ENCODE data around the gene SEZ6. TPM values are rescaled to one million over a fixed set of nuclear protein-coding genes. Genes with fewer than 3 reads are reported as not detected.

SEZ6 gene
- total and polyA plus RNA-seq, 2 of the 4 experiments (the other 2 are of a cell fraction) = not detected

DNA sequence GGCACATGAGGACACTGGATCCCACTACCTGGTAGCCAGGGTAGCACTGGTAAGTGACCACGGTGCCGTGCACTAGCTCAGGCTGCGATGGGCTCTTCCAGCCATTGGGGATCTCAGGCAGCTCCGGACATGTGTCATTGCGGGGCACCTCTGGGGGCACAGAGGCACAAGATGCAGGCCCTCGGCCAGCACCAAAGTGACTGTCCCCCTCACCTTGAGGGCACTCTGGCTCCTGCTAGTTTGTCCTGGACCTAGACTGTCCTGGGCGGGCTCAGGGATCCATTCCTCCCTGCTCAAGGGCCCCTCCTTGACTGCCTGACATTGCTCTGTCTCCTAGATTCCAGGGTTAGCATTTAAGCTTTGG is 47.9 kb downstream of the SEZ6 start:
- ChIA-PET CTCF (no interaction called here), POLR2A (ENCODE audit: unreplicated experiment) (interaction anchor here (0.6 kb wide), 1 partner anchor 104 kb away, joined by 4 read pairs; no protein-coding TSS in a partner anchor)
- BruUV-seq (replicated peaks) = no TSS peak
- intact Hi-C loops (cut with micrococcal nuclease) = no loop called here
- H3K4ac ChIP-seq (ENCODE audit: low read depth, low read length) = no peak overlapping the region
- dilution Hi-C loops (cut with HindIII; ENCODE audit: low sequenced_read_pairs, unreplicated experiment) = no loop called here
- no peak overlapping the region for H2BK15ac ChIP-seq (ENCODE audit: low read depth, low read length)
- peaks cover 0 to 8% of the 10 kb centered on the region in 2 experiments; a peak in 2 of 4 replicates for H3K79me1 ChIP-seq (ENCODE audit: low read depth in 1 of 2, low read length in 2 of 2)
- no peaks in the 10 kb centered on the region for H3K4me1 ChIP-seq (ENCODE audit: control insufficient read depth, insufficient read depth, low read length)
- H3K56ac ChIP-seq (ENCODE audit: extremely low read depth, insufficient read depth, low read length) = no peak overlapping the region
- no peak for TF ChIP-seq MAFK (IDR thresholded peaks at IDR 0.05; ENCODE audit: low read depth, low read length)
- no peak for TF ChIP-seq FOS (IDR thresholded peaks at IDR 0.05; ENCODE audit: low read depth, low read length)
- TF ChIP-seq MXI1 (IDR thresholded peaks at IDR 0.05; ENCODE audit: borderline replicate concordance, low read depth, low read length) = no peak
- no peak for TF ChIP-seq RFX5 (IDR thresholded peaks at IDR 0.05; ENCODE audit: low read depth, low read length)
- no peak for TF ChIP-seq POLR2A (IDR thresholded peaks at IDR 0.05; ENCODE audit: low read depth, low read length)
- TF ChIP-seq RCOR1 (IDR thresholded peaks at IDR 0.05; ENCODE audit: insufficient replicate concordance, low read length) = no peak
- no peak for TF ChIP-seq CHD1 (IDR thresholded peaks at IDR 0.05; ENCODE audit: low read depth, low read length)
- TF ChIP-seq SMC3 (IDR thresholded peaks at IDR 0.05; ENCODE audit: low read depth, low read length) = no peak
- no peak for TF ChIP-seq BHLHE40 (IDR thresholded peaks at IDR 0.05; ENCODE audit: low read depth, low read length)
- TF ChIP-seq, protein P1, sequence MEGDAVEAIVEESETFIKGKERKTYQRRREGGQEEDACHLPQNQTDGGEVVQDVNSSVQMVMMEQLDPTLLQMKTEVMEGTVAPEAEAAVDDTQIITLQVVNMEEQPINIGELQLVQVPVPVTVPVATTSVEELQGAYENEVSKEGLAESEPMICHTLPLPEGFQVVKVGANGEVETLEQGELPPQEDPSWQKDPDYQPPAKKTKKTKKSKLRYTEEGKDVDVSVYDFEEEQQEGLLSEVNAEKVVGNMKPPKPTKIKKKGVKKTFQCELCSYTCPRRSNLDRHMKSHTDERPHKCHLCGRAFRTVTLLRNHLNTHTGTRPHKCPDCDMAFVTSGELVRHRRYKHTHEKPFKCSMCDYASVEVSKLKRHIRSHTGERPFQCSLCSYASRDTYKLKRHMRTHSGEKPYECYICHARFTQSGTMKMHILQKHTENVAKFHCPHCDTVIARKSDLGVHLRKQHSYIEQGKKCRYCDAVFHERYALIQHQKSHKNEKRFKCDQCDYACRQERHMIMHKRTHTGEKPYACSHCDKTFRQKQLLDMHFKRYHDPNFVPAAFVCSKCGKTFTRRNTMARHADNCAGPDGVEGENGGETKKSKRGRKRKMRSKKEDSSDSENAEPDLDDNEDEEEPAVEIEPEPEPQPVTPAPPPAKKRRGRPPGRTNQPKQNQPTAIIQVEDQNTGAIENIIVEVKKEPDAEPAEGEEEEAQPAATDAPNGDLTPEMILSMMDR (conservative IDR thresholded peaks at IDR 0.05; ENCODE audit: low read depth, low read length) = no peak
- TF ChIP-seq, protein P2, sequence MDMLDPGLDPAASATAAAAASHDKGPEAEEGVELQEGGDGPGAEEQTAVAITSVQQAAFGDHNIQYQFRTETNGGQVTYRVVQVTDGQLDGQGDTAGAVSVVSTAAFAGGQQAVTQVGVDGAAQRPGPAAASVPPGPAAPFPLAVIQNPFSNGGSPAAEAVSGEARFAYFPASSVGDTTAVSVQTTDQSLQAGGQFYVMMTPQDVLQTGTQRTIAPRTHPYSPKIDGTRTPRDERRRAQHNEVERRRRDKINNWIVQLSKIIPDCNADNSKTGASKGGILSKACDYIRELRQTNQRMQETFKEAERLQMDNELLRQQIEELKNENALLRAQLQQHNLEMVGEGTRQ (IDR thresholded peaks at IDR 0.05; ENCODE audit: low read depth, low read length) = no peak
- TF ChIP-seq CEBPB (IDR thresholded peaks at IDR 0.05; ENCODE audit: low read depth, low read length) = no peak
- TF ChIP-seq MAZ (IDR thresholded peaks at IDR 0.05; ENCODE audit: borderline replicate concordance, low read depth, low read length) = no peak
- TF ChIP-seq RAD21 (IDR thresholded peaks at IDR 0.05; ENCODE audit: low read length) = no peak
- TF ChIP-seq NFE2L2 (IDR thresholded peaks at IDR 0.05; ENCODE audit: low read depth, low read length) = no peak
- TF ChIP-seq, protein P3, sequence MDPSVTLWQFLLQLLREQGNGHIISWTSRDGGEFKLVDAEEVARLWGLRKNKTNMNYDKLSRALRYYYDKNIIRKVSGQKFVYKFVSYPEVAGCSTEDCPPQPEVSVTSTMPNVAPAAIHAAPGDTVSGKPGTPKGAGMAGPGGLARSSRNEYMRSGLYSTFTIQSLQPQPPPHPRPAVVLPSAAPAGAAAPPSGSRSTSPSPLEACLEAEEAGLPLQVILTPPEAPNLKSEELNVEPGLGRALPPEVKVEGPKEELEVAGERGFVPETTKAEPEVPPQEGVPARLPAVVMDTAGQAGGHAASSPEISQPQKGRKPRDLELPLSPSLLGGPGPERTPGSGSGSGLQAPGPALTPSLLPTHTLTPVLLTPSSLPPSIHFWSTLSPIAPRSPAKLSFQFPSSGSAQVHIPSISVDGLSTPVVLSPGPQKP (IDR thresholded peaks at IDR 0.05; ENCODE audit: borderline replicate concordance, low read depth, low read length) = no peak
- H3K27me3 ChIP-seq (ENCODE audit: control insufficient read depth, insufficient read depth, low read length) = no peaks in the 10 kb centered on the region; the same call in 1 of the 2 replicates
- no peaks in the 10 kb centered on the region for H3K36me3 ChIP-seq (ENCODE audit: control insufficient read depth, insufficient read depth, low read length)
- no peaks in the 10 kb centered on the region for H4K20me1 ChIP-seq (ENCODE audit: insufficient read depth, low read length)
- in situ Hi-C loops (cut with MboI; ENCODE audit: low sequenced_read_pairs) = no loop called here
- no peak overlapping the region for H2AK5ac ChIP-seq (ENCODE audit: low read depth, low read length)
- no peak overlapping the region for H2AFZ ChIP-seq (replicated peaks; ENCODE audit: low read length, poor library complexity)
- no peak overlapping the region for H3K4me2 ChIP-seq (ENCODE audit: low read depth, low read length)
- H3K14ac ChIP-seq (replicated peaks; ENCODE audit: low read depth, low read length) = no peak overlapping the region
- H3K9me1 ChIP-seq (ENCODE audit: insufficient read depth, low read length) = peaks cover 4% of the 10 kb centered on the region; the same call in 1 of the 2 replicates
- H2BK20ac ChIP-seq (ENCODE audit: low read depth, low read length) = no peak overlapping the region
- no peak overlapping the region for H3K18ac ChIP-seq (ENCODE audit: low read depth, low read length)
- no peak overlapping the region for H2BK5ac ChIP-seq (ENCODE audit: low read depth, low read length, poor library complexity, severe bottlenecking)
- DNase-seq (no peak), ATAC-seq (ENCODE audit: low read depth) (no peak)
- no peaks in the 10 kb centered on the region for H3K9me3 ChIP-seq (ENCODE audit: control insufficient read depth, insufficient read depth, low read length)
- no peak overlapping the region for H3K9ac ChIP-seq (ENCODE audit: low read depth, low read length)
- H4K8ac ChIP-seq (ENCODE audit: low read depth in 2 of 2, low read length in 2 of 2) = no peak overlapping the region
- H2AK9ac ChIP-seq (replicated peaks; ENCODE audit: low read depth, low read length, poor library complexity) = no peak overlapping the region
- 81% methylated on average over 6 of the region's 7 CpGs; no CpG with 5 or more reads in 1 of the 2 experiments for WGBS, 2 experiments (ENCODE audit: extremely low coverage in 2 of 2, insufficient read length in 1 of 2)
- H3K4me3 ChIP-seq (ENCODE audit: insufficient read depth, low read depth, low read length) = no peak overlapping the region
- no peak overlapping the region for H4K5ac ChIP-seq (ENCODE audit: low read depth, low read length)
- no peak overlapping the region for H3K23ac ChIP-seq (ENCODE audit: low read depth, low read length)
- H2BK120ac ChIP-seq (ENCODE audit: low read depth, low read length) = no peak overlapping the region
- no peak overlapping the region for H3K27ac ChIP-seq (ENCODE audit: insufficient read depth, low read length)
- no peak overlapping the region for H4K91ac ChIP-seq (ENCODE audit: insufficient read depth, low read depth, low read length)
